ENCODE data around the gene UMODL1. TPM values are rescaled to one million over a fixed set of nuclear protein-coding genes. Genes with fewer than 3 reads are reported as not detected.

UMODL1 gene
- total and polyA plus RNA-seq, 3 donors from 2014 or later, result 1.7 to 7.8 (median 6.8) TPM

DNA sequence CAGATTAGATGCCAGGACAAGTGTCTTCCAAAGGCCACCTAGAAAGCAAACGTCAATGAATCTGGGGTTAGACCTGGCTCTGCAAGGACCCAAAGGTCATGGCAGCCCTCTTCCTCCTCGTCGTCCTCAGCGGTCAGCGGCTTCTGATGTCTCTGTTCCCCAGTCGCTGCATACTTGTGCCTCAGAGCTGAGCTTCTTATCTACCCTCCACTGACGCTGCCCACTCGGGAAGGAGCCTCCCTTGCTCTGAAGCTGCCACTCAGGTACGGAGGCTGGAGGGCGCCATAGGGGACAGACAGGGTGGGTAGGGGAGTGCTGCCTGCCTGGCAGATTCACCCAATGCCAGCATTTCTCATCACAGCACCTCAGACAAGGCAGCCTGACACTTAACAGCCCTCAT, 11.4 kb upstream of the UMODL1 start:
- TF ChIP-seq, protein P1, sequence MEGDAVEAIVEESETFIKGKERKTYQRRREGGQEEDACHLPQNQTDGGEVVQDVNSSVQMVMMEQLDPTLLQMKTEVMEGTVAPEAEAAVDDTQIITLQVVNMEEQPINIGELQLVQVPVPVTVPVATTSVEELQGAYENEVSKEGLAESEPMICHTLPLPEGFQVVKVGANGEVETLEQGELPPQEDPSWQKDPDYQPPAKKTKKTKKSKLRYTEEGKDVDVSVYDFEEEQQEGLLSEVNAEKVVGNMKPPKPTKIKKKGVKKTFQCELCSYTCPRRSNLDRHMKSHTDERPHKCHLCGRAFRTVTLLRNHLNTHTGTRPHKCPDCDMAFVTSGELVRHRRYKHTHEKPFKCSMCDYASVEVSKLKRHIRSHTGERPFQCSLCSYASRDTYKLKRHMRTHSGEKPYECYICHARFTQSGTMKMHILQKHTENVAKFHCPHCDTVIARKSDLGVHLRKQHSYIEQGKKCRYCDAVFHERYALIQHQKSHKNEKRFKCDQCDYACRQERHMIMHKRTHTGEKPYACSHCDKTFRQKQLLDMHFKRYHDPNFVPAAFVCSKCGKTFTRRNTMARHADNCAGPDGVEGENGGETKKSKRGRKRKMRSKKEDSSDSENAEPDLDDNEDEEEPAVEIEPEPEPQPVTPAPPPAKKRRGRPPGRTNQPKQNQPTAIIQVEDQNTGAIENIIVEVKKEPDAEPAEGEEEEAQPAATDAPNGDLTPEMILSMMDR (IDR thresholded peaks at IDR 0.05), result no peak
- TF ChIP-seq POLR2A (IDR thresholded peaks at IDR 0.05), result no peak
- H3K4me1 ChIP-seq, result no peaks in the 10 kb centered on the region
- WGBS, 2 donors, result 67 to 75% methylated on average over 9 to 10 of the region's 10 CpGs
- no peak for DNase-seq
- H3K9me3 ChIP-seq, result no peaks in the 10 kb centered on the region
- no peak overlapping the region for H3K4me3 ChIP-seq
- no peaks in the 10 kb centered on the region for H3K27me3 ChIP-seq
- no peaks in the 10 kb centered on the region for H3K36me3 ChIP-seq (ENCODE audit: low read depth, missing control alignments)
- no peak overlapping the region for H3K27ac ChIP-seq
- intact Hi-C loops (cut with DNase I; ENCODE audit: low total_unique reads), result no loop called here

DNA sequence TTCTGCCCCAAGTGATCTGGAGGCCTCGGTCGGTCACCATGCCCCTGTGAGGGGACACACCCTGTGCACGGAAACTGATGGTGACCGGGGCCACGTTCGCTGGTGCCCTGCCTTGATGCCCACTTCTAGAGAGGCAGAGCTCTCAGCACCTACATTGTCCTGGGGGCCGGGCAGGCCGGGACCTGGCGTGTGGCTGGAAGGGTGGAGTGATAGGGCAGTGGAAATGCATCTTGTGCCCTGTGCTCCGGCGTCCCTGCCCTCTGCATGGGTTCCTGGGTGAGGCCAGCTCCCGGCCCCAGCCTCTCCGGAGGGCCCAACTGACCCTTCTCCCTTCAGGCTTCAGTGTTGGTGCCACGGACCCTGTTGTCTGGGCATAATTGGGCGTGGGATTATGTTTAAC, 11.0 kb upstream of the UMODL1 start:
- Histone ChIP-seq H3K4me1 (no peaks in the 10 kb centered on the region), H3K27me3 (no peaks in the 10 kb centered on the region)

DNA sequence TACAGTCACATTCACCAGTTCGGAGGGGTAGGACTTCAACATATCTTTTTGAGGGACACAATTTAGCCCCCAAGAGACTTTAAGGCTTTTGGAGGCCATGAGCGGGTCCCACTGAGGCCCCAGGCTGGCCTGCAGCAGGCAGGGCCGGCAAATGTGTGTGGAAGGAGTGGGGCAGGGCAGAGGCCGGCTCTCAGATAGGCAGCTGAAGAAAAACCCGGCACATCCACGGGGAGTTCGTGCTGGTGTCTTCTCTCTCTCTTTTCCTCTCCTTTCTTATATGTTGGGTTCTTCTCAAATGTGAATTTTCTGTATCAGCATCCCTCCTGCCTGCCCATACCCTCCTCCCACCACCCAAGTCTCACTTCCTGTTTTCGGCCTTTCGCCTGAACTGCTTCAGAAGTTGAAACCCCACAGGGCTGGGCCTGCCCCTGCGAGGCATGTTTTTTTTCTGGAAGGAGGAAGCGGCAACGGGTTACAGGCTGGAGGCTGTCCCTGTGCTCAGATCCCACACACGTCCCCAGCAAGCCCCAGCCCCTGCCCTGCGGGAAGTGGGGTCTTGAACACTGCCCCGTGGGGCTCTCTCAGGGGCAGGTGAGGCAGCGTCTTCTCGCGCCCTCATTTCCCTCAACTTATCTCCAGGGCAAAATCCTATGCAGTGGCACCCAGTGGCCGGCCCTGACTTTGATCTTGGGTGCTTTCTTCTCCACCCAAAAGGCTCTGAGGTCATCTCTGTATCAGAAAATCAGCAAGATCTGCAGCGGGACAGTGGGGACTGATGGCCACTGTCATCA, 9.7 kb upstream of the UMODL1 start:
- no peaks in the 10 kb centered on the region for H3K36me3 ChIP-seq (ENCODE audit: low read depth, missing control alignments)
- no peak for TF ChIP-seq POLR2A (IDR thresholded peaks at IDR 0.05)
- TF ChIP-seq, protein P1 (IDR thresholded peaks at IDR 0.05), result no peak
- WGBS, 2 donors, result 80 to 84% methylated on average over 18 to 20 of the region's 20 CpGs
- no peaks in the 10 kb centered on the region for H3K27me3 ChIP-seq
- no peaks in the 10 kb centered on the region for H3K9me3 ChIP-seq
- no peak overlapping the region for H3K4me3 ChIP-seq
- intact Hi-C loops (cut with DNase I; ENCODE audit: low total_unique reads), result no loop called here
- no peaks in the 10 kb centered on the region for H3K4me1 ChIP-seq
- H3K27ac ChIP-seq, result no peak overlapping the region
- no peak for DNase-seq

More for the DNA sequence above, 11.0 kb upstream of the UMODL1 start:
- no peaks in the 10 kb centered on the region for H3K36me3 ChIP-seq (ENCODE audit: low read depth, missing control alignments)
- no peak overlapping the region for H3K27ac ChIP-seq
- intact Hi-C loops (cut with DNase I; ENCODE audit: low total_unique reads), result no loop called here
- WGBS, 2 donors, result 94% methylated on average over 5 to 15 of the region's 15 CpGs
- no peak overlapping the region for H3K4me3 ChIP-seq
- no peak for DNase-seq
- H3K9me3 ChIP-seq, result no peaks in the 10 kb centered on the region
- no peak for TF ChIP-seq POLR2A (IDR thresholded peaks at IDR 0.05)
- TF ChIP-seq, protein P1 (IDR thresholded peaks at IDR 0.05), result no peak

DNA sequence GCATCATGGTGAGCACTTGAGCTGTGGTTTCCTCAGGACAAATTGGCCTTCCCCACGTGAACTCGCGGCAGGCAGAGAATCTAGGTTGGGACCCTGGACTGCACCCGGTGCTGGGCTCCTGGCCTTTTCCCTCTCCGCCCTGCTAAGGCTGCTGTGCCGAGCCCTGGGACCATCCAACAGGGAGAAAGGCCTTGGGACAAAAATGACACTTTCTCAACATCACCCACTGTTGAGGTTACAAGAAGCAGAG, 9.2 kb upstream of the UMODL1 start:
- intact Hi-C loops (cut with DNase I; ENCODE audit: low total_unique reads), result no loop called here
- WGBS, 2 donors, result 92 to 100% methylated on average over 4 to 6 of the region's 6 CpGs

More for the DNA sequence above, 9.2 kb upstream of the UMODL1 start:
- Histone ChIP-seq H3K4me3 (no peak overlapping the region), H3K9me3 (no peaks in the 10 kb centered on the region), H3K36me3 (ENCODE audit: low read depth, missing control alignments) (no peaks in the 10 kb centered on the region), H3K27ac (no peak overlapping the region), H3K4me1 (no peaks in the 10 kb centered on the region), H3K27me3 (no peaks in the 10 kb centered on the region)
- no peak for TF ChIP-seq POLR2A (IDR thresholded peaks at IDR 0.05)
- TF ChIP-seq, protein P1 (IDR thresholded peaks at IDR 0.05), result no peak
- no peak for DNase-seq

All from testis (tissue), 3 donors.